ENCODE measurements around the gene PPM1L. TPM values are rescaled to one million over a fixed set of nuclear protein-coding genes. Genes with fewer than 3 reads are reported as not detected.

The PPM1L gene
- polyA plus RNA-seq, 1 donor (not counting 4 experiments of a cell fraction or from before 2014, with no cell fraction given): 0.58 TPM

- no peaks in the 10 kb centered on the region for H3K9me1 ChIP-seq (ENCODE audit: control insufficient read depth, extremely low read depth, insufficient read depth, low read length)
- no peaks in the 10 kb centered on the region for H3K4me1 ChIP-seq (ENCODE audit: control insufficient read depth, extremely low read depth, insufficient read depth, low read length)
- no peaks in the 10 kb centered on the region for H3K36me3 ChIP-seq (ENCODE audit: control insufficient read depth in 2 of 2, extremely low read depth in 1 of 2, insufficient read depth in 2 of 2, low read length in 2 of 2)
- H3K79me2 ChIP-seq (ENCODE audit: control insufficient read depth, insufficient read depth, low read length): no peaks in the 10 kb centered on the region
- no peak overlapping the region for H2AFZ ChIP-seq (ENCODE audit: control insufficient read depth, low read length)
- dilution Hi-C loops (cut with MboI; ENCODE audit: extremely low pct_ligation_motif_present, low sequenced_read_pairs): no loop called here
- TF ChIP-seq EZH2 (IDR thresholded peaks at IDR 0.05; ENCODE audit: low read length): no peak
- no peak for TF ChIP-seq CTCF (optimal IDR thresholded peaks at IDR 0.05 in 1 of 3, IDR thresholded peaks at IDR 0.05 in 1 of 3, conservative IDR thresholded peaks at IDR 0.05 in 1 of 3; ENCODE audit: extremely low read depth in 1 of 3, insufficient read depth in 2 of 3, low read length in 3 of 3)
- no peaks in the 10 kb centered on the region for H4K20me1 ChIP-seq (ENCODE audit: control insufficient read depth, extremely low read depth, insufficient read depth, low read length)
- no peak overlapping the region for H3K9ac ChIP-seq (ENCODE audit: control insufficient read depth, extremely low read depth, insufficient read depth, low read length)
- H3K4me2 ChIP-seq (ENCODE audit: control insufficient read depth, extremely low read depth, insufficient read depth, low read depth, low read length): no peak overlapping the region
- no peak for FAIRE-seq
- H3K27ac ChIP-seq (ENCODE audit: control insufficient read depth, insufficient read depth, low read length): no peak overlapping the region
- H3K27me3 ChIP-seq (ENCODE audit: control insufficient read depth, extremely low read depth, insufficient read depth, low read length): no peaks in the 10 kb centered on the region
- no peak overlapping the region for H3K4me3 ChIP-seq (ENCODE audit: control insufficient read depth in 2 of 3, extremely low read depth in 1 of 3, insufficient read depth in 2 of 3, low read depth in 1 of 3, low read length in 3 of 3)
- H3K9me3 ChIP-seq (ENCODE audit: control insufficient read depth, low read depth, low read length): no peaks in the 10 kb centered on the region
- DNase-seq (ENCODE audit: low read depth, low spot score): no peak
Observed at GRCh38 chr3:160796813-160797164, 40.8 kb downstream of the PPM1L start.

GRCh38 chr3:160797356-160797755 lies 41.3 kb downstream of the PPM1L start:
- FAIRE-seq (no peak), DNase-seq (ENCODE audit: low read depth, low spot score) (no peak)
- Histone ChIP-seq H3K27ac (ENCODE audit: control insufficient read depth, insufficient read depth, low read length) (no peak overlapping the region), H3K9me1 (ENCODE audit: control insufficient read depth, extremely low read depth, insufficient read depth, low read length) (no peaks in the 10 kb centered on the region), H3K4me1 (ENCODE audit: control insufficient read depth, extremely low read depth, insufficient read depth, low read length) (no peaks in the 10 kb centered on the region), H3K4me2 (ENCODE audit: control insufficient read depth, extremely low read depth, insufficient read depth, low read depth, low read length) (no peak overlapping the region), H3K4me3 (ENCODE audit: control insufficient read depth in 2 of 3, extremely low read depth in 1 of 3, insufficient read depth in 2 of 3, low read depth in 1 of 3, low read length in 3 of 3) (no peak overlapping the region), H3K36me3 (ENCODE audit: control insufficient read depth in 2 of 2, extremely low read depth in 1 of 2, insufficient read depth in 2 of 2, low read length in 2 of 2) (no peaks in the 10 kb centered on the region), H3K9ac (ENCODE audit: control insufficient read depth, extremely low read depth, insufficient read depth, low read length) (no peak overlapping the region), H2AFZ (ENCODE audit: control insufficient read depth, low read length) (no peak overlapping the region), H3K27me3 (ENCODE audit: control insufficient read depth, extremely low read depth, insufficient read depth, low read length) (no peaks in the 10 kb centered on the region), H3K79me2 (ENCODE audit: control insufficient read depth, insufficient read depth, low read length) (no peaks in the 10 kb centered on the region), H3K9me3 (ENCODE audit: control insufficient read depth, low read depth, low read length) (no peaks in the 10 kb centered on the region), H4K20me1 (ENCODE audit: control insufficient read depth, extremely low read depth, insufficient read depth, low read length) (no peaks in the 10 kb centered on the region)
- TF ChIP-seq EZH2 (IDR thresholded peaks at IDR 0.05; ENCODE audit: low read length): no peak
- TF ChIP-seq CTCF (optimal IDR thresholded peaks at IDR 0.05 in 1 of 3, IDR thresholded peaks at IDR 0.05 in 1 of 3, conservative IDR thresholded peaks at IDR 0.05 in 1 of 3; ENCODE audit: extremely low read depth in 1 of 3, insufficient read depth in 2 of 3, low read length in 3 of 3): no peak
- dilution Hi-C loops (cut with MboI; ENCODE audit: extremely low pct_ligation_motif_present, low sequenced_read_pairs): no loop called here

Measured in keratinocyte (primary cell).